ENCODE results near the gene LAMC2. TPM values are rescaled to one million over a fixed set of nuclear protein-coding genes. Genes with fewer than 3 reads are reported as not detected.
"Not testable (repeated sequence)": the region's sequence is repeated elsewhere in the genome, so short reads cannot be mapped to it uniquely, and the experiment has no call there.

Gene LAMC2
- total RNA-seq, 1 experiment from 2014 or later, result 2.0 TPM

DNA sequence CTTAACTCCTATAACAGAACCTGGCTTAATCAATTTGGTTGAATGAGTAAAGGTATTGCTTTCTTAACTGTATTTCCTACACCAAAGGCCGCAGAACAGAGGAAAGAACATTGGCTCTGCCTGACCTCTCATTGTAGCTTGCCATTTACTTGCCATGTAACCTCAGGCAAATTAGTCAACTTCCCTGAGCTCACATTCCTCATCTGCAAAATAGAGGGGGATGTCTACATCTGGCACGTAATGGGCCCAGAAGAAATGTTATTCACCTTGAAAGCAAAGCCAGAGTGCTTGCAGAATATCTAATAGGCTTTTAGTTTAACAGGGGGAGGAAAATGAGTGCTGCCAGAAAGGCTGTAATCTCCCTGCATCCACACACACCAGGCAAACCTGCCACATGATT, 44.3 kb downstream of the LAMC2 start:
- no peaks in the 10 kb centered on the region for H3K27me3 ChIP-seq (ENCODE audit: control insufficient read depth, insufficient read depth, low read length)
- no peak for DNase-seq
- no peak overlapping the region for H3K4me3 ChIP-seq (ENCODE audit: insufficient read depth, low read depth, low read length)
- no peaks in the 10 kb centered on the region for H3K36me3 ChIP-seq (replicated peaks; ENCODE audit: control insufficient read depth, insufficient read depth, low read length)

DNA sequence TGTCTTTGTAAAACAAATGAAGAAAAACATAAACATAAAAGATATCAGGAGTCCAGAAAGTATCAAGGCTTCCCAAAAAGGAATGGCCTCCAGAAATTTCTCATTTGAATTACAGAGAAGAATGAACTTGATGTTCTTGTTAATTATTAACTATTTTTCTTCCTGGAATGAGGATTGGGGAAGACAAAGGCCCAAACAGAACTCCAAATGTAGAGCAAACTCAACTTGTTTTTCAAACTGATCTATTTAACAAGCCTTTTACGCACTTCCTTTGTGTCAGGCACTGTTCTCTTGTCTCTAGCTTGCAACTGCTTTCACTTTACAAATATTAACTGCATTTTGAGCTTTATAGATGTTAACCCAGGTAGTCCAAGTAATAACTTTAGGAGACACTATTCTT, 45.5 kb downstream of the LAMC2 start:
- H3K27me3 ChIP-seq (ENCODE audit: control insufficient read depth, insufficient read depth, low read length), result no peaks in the 10 kb centered on the region
- no peak for DNase-seq
- no peaks in the 10 kb centered on the region for H3K36me3 ChIP-seq (replicated peaks; ENCODE audit: control insufficient read depth, insufficient read depth, low read length)
- H3K4me3 ChIP-seq (ENCODE audit: insufficient read depth, low read depth, low read length), result no peak overlapping the region

DNA sequence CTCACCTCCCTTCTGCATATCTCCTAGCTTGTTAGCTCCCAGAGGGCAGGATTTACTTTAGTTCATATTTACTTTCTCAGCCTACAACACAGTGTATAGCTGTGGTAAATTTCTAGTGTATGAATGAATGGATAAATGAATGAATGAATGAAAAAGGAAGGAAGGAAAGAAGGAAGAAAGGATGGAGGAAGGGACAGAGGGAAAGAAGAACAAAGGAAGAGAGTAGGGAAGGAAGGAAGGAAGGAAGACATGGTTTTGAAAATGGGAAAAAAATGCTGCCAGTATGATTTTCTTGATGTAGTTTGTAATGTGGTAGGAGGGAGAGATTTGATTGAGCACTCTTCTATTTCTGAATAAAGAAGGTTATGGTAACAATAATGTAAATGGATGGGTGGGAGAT, 47.0 kb downstream of the LAMC2 start:
- DNase-seq, result no peak
- Histone ChIP-seq H3K36me3 (replicated peaks; ENCODE audit: control insufficient read depth, insufficient read depth, low read length) (no peaks in the 10 kb centered on the region), H3K4me3 (ENCODE audit: insufficient read depth, low read depth, low read length) (no peak overlapping the region), H3K27me3 (ENCODE audit: control insufficient read depth, insufficient read depth, low read length) (no peaks in the 10 kb centered on the region; the same call in 1 of the 2 replicates)

DNA sequence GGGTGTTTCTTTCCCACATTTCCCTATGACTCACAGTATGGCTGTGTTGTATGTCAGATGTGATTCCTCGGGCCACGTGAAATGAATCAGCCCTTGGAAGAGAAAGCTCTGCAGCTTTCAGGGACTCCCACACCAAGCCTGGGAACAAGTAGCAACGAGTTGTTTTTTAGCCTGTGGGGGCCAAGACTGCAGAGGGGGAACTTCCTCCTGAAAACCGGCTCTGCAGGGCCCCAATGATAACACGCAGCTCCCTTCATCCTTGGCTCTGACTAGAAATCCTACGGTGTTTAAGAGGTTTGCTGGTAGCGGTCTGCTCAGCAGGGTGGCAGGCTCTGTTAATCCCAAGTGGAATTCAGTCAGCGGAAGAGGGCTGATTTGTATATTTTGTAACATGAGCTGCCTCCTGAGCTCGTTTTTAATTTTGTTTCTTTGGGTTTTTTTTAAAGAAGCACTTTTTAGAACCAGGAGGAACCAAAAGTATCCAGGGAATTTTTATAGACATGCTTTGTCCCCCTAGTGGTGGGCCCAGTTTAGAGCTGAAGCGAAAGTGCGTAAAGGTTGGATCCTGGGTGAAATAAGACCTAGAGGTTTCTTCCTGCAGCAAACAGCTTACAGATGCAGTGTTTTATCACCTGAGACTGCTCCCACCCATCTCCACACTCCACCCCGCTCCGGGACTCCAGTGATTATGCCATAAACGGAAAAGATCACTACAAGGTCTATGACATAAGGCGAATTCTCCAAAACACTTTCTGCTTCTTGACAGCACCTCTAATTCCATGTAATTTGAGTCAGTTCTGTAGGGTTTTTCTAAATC, 48.8 kb downstream of the LAMC2 start:
- Histone ChIP-seq H3K27me3 (ENCODE audit: control insufficient read depth, insufficient read depth, low read length) (no peaks in the 10 kb centered on the region; the same call in 1 of the 2 replicates), H3K36me3 (replicated peaks; ENCODE audit: control insufficient read depth, insufficient read depth, low read length) (no peaks in the 10 kb centered on the region), H3K4me3 (ENCODE audit: insufficient read depth, low read depth, low read length) (peak overlapping the region; percentile 19; the same call in 1 of the 2 replicates)
- peak; percentile 62 for DNase-seq

DNA sequence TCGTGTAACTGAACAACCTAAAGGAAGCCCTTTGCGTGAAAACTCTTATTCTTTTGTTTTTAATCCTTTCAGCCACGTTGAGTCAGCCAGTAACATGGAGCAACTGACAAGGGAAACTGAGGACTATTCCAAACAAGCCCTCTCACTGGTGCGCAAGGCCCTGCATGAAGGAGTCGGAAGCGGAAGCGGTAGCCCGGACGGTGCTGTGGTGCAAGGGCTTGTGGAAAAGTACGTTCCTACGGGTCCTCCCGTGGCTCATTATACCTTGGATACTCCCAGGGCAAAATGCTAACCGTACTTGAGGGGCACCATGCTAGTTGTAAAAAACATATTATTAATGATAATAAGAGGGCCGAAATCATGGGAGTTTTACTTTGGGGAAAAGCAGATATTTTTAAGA, 49.4 kb downstream of the LAMC2 start:
- DNase-seq, result no peak
- peak overlapping the region; percentile 19; the same call in 1 of the 2 replicates for H3K4me3 ChIP-seq (ENCODE audit: insufficient read depth, low read depth, low read length)

DNA sequence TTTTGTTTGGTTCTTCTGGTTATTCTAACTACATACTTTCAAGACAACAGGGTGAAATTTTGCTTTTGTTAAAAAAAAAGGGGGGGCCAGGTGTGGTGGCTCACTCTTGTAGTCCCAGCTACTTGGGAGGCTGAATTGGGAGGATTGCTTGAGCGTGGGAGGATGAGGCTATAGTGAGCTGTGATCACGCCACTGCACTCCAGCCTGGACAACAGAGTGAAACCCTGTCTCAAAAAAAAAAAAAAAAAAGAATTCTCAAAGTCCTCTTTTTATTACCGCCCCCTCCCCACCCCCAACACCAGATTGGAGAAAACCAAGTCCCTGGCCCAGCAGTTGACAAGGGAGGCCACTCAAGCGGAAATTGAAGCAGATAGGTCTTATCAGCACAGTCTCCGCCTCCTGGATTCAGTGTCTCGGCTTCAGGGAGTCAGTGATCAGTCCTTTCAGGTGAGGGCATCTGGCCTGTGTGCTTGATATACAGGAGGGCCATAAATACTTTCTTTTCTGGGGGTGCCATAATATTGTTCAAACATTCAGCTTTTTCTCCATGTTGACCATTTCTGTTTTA, 50.2 kb downstream of the LAMC2 start:
- Histone ChIP-seq H3K27me3 (ENCODE audit: control insufficient read depth, insufficient read depth, low read length) (no peaks in the 10 kb centered on the region; the same call in 1 of the 2 replicates), H3K36me3 (replicated peaks; ENCODE audit: control insufficient read depth, insufficient read depth, low read length) (no peaks in the 10 kb centered on the region), H3K4me3 (ENCODE audit: insufficient read depth, low read depth, low read length) (no peak overlapping the region)
- no peak for DNase-seq

More for the DNA sequence above, 49.4 kb downstream of the LAMC2 start:
- no peaks in the 10 kb centered on the region; the same call in 1 of the 2 replicates for H3K27me3 ChIP-seq (ENCODE audit: control insufficient read depth, insufficient read depth, low read length)
- H3K36me3 ChIP-seq (replicated peaks; ENCODE audit: control insufficient read depth, insufficient read depth, low read length), result no peaks in the 10 kb centered on the region

DNA sequence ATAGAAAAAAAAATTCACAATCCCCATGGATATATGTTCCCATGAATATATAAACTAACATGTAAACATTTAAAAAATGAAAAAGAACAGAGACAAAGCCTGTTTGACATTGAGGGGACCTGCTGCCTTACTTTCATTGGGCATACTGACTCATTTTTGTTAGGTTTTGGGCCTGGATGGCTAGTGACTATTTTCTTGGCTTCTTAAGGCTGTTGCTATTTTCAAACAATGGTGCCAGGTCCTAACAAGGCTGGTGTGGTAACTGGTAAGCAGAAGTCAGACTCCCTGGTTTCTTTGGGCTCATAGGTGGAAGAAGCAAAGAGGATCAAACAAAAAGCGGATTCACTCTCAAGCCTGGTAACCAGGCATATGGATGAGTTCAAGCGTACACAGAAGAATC, 51.0 kb downstream of the LAMC2 start:
- no peak for DNase-seq
- H3K27me3 ChIP-seq (ENCODE audit: control insufficient read depth, insufficient read depth, low read length), result no peaks in the 10 kb centered on the region; the same call in 1 of the 2 replicates
- no peak overlapping the region for H3K4me3 ChIP-seq (ENCODE audit: insufficient read depth, low read depth, low read length)
- H3K36me3 ChIP-seq (replicated peaks; ENCODE audit: control insufficient read depth, insufficient read depth, low read length), result no peaks in the 10 kb centered on the region

DNA sequence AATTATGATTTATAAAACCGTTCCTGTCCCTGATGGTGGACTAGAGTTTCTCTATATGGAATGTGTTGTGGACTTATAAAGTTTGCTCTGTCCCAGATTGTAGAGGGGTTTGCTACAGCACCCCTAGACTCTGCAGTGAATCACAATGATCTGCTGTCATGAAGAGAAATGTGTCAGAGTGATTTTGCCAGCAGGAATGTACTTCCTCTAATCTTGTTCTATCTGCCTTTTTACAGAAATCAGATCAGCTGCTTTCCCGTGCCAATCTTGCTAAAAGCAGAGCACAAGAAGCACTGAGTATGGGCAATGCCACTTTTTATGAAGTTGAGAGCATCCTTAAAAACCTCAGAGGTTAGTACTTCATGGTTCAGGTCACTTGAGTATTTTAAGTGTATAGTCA, 52.0 kb downstream of the LAMC2 start:
- Histone ChIP-seq H3K36me3 (replicated peaks; ENCODE audit: control insufficient read depth, insufficient read depth, low read length) (no peaks in the 10 kb centered on the region), H3K4me3 (ENCODE audit: insufficient read depth, low read depth, low read length) (no peak overlapping the region), H3K27me3 (ENCODE audit: control insufficient read depth, insufficient read depth, low read length) (no peaks in the 10 kb centered on the region; the same call in 1 of the 2 replicates)
- DNase-seq, result no peak

DNA sequence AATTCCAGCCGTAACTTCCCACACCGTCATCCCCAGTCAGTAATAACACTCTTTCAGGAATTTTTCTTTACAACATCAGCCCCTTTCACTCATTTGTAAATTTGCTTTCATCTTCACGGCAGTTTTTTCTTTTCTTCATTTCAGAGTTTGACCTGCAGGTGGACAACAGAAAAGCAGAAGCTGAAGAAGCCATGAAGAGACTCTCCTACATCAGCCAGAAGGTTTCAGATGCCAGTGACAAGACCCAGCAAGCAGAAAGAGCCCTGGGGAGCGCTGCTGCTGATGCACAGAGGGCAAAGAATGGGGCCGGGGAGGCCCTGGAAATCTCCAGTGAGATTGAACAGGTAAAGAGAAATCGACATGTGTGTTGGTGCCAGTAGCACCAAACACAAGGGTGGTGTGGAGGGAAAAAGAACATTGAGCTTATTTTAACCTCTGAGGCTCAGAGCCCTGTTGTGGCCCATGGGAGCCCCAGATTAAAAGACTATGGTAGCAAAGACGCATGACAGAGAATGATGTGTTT, 53.2 kb downstream of the LAMC2 start:
- no peaks in the 10 kb centered on the region for H3K36me3 ChIP-seq (replicated peaks; ENCODE audit: control insufficient read depth, insufficient read depth, low read length)
- H3K27me3 ChIP-seq (ENCODE audit: control insufficient read depth, insufficient read depth, low read length), result no peaks in the 10 kb centered on the region; the same call in 1 of the 2 replicates
- no peak overlapping the region for H3K4me3 ChIP-seq (ENCODE audit: insufficient read depth, low read depth, low read length)
- DNase-seq, result no peak

DNA sequence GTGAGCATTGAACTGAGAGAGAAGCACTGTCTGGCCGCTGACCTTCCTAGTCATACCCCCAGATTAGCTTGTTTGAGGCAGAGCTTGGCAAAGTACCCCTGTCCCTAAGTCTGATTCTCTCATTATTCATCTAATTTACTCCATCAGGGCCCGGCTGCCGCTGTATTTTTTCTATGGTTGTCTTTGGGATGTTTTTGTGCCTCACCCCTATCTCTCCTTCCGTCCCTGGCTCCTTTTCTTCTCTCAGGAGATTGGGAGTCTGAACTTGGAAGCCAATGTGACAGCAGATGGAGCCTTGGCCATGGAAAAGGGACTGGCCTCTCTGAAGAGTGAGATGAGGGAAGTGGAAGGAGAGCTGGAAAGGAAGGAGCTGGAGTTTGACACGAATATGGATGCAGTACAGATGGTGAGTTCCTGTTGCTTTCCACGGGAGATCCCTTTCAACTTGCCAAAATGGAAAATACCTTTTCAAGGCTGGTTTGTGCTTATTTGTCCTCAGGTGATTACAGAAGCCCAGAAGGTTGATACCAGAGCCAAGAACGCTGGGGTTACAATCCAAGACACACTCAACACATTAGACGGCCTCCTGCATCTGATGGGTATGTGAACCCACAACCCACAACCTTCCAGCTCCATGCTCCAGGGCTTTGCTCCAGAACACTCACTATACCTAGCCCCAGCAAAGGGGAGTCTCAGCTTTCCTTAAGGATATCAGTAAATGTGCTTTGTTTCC, 53.9 kb downstream of the LAMC2 start:
- no peak for DNase-seq
- Histone ChIP-seq H3K27me3 (ENCODE audit: control insufficient read depth, insufficient read depth, low read length) (no peaks in the 10 kb centered on the region; the same call in 1 of the 2 replicates), H3K4me3 (ENCODE audit: insufficient read depth, low read depth, low read length) (no peak overlapping the region), H3K36me3 (replicated peaks; ENCODE audit: control insufficient read depth, insufficient read depth, low read length) (no peaks in the 10 kb centered on the region)

DNA sequence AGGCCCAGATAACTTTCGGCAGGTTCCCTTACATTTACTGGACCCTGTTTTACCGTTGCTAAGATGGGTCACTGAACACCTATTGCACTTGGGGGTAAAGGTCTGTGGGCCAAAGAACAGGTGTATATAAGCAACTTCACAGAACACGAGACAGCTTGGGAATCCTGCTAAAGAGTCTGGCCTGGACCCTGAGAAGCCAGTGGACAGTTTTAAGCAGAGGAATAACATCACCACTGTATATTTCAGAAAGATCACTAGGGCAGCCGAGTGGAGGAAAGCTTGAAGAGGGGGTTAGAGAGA, 54.4 kb downstream of the LAMC2 start:
- Histone ChIP-seq H3K36me3 (replicated peaks; ENCODE audit: control insufficient read depth, insufficient read depth, low read length) (no peaks in the 10 kb centered on the region), H3K4me3 (ENCODE audit: insufficient read depth, low read depth, low read length) (no peak overlapping the region), H3K27me3 (ENCODE audit: control insufficient read depth, insufficient read depth, low read length) (no peaks in the 10 kb centered on the region; the same call in 1 of the 2 replicates)
- no peak for DNase-seq

DNA sequence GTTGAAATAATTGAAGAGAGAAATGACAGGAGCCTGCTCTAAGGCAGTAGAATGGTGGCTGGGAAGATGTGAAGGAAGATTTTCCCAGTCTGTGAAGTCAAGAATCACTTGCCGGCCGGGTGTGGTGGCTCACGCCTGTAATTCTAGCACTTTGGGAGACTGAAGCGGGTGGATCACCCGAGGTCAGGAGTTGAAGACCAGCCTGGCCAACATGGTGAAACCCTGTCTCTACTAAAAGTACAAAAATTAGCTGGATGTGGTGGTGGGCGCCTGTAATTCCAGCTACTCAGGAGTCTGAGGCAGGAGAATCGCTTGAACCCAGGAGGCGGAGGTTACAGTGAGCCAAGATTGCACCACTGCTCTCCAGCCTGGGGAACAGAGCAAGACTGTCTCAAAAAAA, 54.8 kb downstream of the LAMC2 start:
- H3K4me3 ChIP-seq (ENCODE audit: insufficient read depth, low read depth, low read length); DNase-seq; H3K27me3 ChIP-seq (ENCODE audit: control insufficient read depth, insufficient read depth, low read length); H3K36me3 ChIP-seq (replicated peaks; ENCODE audit: control insufficient read depth, insufficient read depth, low read length): not testable (repeated sequence)

DNA sequence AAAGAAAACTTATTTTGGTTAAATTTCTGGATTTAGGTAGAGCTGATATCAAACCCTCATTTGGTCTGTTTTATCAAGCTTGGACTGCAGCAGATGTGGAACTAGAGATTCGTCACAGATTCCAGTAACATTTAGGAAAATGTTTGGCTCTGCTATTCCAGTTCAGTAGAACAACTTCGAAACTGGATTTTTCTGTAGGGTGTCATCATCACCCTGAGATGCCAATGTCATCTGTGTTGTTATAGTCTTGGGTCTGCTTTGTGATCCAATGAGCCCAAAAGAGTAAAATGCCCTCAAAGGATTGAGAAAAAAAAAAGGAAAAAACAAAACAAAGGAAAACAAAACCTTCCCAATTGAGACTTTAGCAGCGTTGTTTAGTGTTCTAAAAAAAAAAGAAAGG, 55.4 kb downstream of the LAMC2 start:
- no peak for DNase-seq
- Histone ChIP-seq H3K27me3 (ENCODE audit: control insufficient read depth, insufficient read depth, low read length) (no peaks in the 10 kb centered on the region; the same call in 1 of the 2 replicates), H3K36me3 (replicated peaks; ENCODE audit: control insufficient read depth, insufficient read depth, low read length) (no peaks in the 10 kb centered on the region), H3K4me3 (ENCODE audit: insufficient read depth, low read depth, low read length) (no peak overlapping the region)

DNA sequence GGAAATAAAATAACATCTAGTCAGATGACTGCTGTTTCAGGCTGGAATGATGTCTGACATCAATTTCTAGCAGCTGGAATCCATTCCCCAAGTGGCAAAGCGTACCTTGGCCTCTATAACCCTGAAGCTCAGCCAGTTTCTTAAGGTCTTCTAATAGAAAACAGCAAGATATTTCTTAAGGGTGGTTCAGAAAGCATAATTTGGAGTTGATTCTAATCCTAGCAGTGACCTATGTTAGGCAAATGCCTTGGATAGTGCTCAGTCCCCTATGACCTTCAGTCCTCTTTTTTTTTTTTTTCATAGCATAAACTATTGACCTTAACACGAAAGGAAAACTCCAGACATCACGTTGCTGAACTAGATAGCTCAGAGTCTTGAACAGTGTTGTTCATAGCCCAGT, 56.5 kb downstream of the LAMC2 start:
- Histone ChIP-seq H3K27me3 (ENCODE audit: control insufficient read depth, insufficient read depth, low read length) (no peaks in the 10 kb centered on the region; the same call in 1 of the 2 replicates), H3K4me3 (ENCODE audit: insufficient read depth, low read depth, low read length) (no peak overlapping the region)
- no peak for DNase-seq

More for the DNA sequence above, 56.5 kb downstream of the LAMC2 start:
- H3K36me3 ChIP-seq (replicated peaks; ENCODE audit: control insufficient read depth, insufficient read depth, low read length), result no peaks in the 10 kb centered on the region
